BLaER1 treated with 17β-estradiol and CSF1 and Interleukin-3, amounts not matched to agents 10 nM and 100 nM (cell line): Measurements from ENCODE around the gene RBMS1.

Source experiments
- H3K27ac ChIP-seq, 11 experiments: shearing (Covaris generic); formaldehyde crosslinking; 2 replicates each; pipeline ENCODE4 v1.8.1; 2022
- H3K27me3 ChIP-seq, 11 experiments: shearing (Covaris generic); formaldehyde crosslinking; 2 replicates each; pipeline ENCODE4 v1.8.1; 2022
- H3K36me3 ChIP-seq, 11 experiments: shearing (Covaris generic); formaldehyde crosslinking; 2 replicates each; pipeline ENCODE4 v1.8.1; 2022
- H3K4me1 ChIP-seq, 10 experiments: shearing (Covaris generic); formaldehyde crosslinking; 2 replicates each; pipeline ENCODE4 v1.8.1; 2022
- H3K4me2 ChIP-seq, 11 experiments: shearing (Covaris generic); formaldehyde crosslinking; 2 replicates each; pipeline ENCODE4 v1.8.1; 2022
- H3K4me3 ChIP-seq, 10 experiments: shearing (Covaris generic); formaldehyde crosslinking; 2 replicates each; pipeline ENCODE4 v1.8.1; 2022
- H3K9ac ChIP-seq, 11 experiments: shearing (Covaris generic); formaldehyde crosslinking; 2 replicates each; pipeline ENCODE4 v1.8.1; 2022
- H3K9me3 ChIP-seq, 11 experiments: shearing (Covaris generic); formaldehyde crosslinking; replicated peaks in 1 of 11; 2 replicates each; pipeline ENCODE4 v1.8.1; 2022
- H4K20me1 ChIP-seq, 11 experiments: shearing (Covaris generic); formaldehyde crosslinking; 2 replicates each; pipeline ENCODE4 v1.8.1; 2022
- Cebpa-rat ChIP-seq, 11 experiments: shearing (Covaris generic); IDR thresholded peaks; 2 replicates each; pipeline ENCODE4 v1.8.1; 2022

Gene RBMS1

GRCh38 chr2:160465002-160465401 is 28.6 kb downstream of the RBMS1 start:
- H3K9me3 ChIP-seq = no peaks in the 10 kb centered on the region

GRCh38 chr2:160464017-160464416 is 29.6 kb downstream of the RBMS1 start:
- no peak overlapping the region for H3K9ac ChIP-seq
- no peak overlapping the region for H3K4me2 ChIP-seq
- H3K4me3 ChIP-seq = no peak overlapping the region
- H3K27me3 ChIP-seq = no peaks in the 10 kb centered on the region
- H4K20me1 ChIP-seq = no peaks in the 10 kb centered on the region
- H3K4me1 ChIP-seq = no peaks in the 10 kb centered on the region
- no peak overlapping the region for H3K27ac ChIP-seq
- no peaks in the 10 kb centered on the region for H3K9me3 ChIP-seq
- H3K36me3 ChIP-seq = no peaks in the 10 kb centered on the region
- TF ChIP-seq Cebpa-rat (IDR thresholded peaks at IDR 0.05) = no peak

More at GRCh38 chr2:160465002-160465401, 28.6 kb downstream of the RBMS1 start:
- H3K9ac ChIP-seq = no peak overlapping the region
- H3K4me2 ChIP-seq = no peak overlapping the region
- H3K4me1 ChIP-seq = no peaks in the 10 kb centered on the region
- H3K4me3 ChIP-seq = no peak overlapping the region
- H3K27me3 ChIP-seq = no peaks in the 10 kb centered on the region
- no peak overlapping the region for H3K27ac ChIP-seq
- no peaks in the 10 kb centered on the region for H3K36me3 ChIP-seq
- TF ChIP-seq Cebpa-rat (IDR thresholded peaks at IDR 0.05) = 0 out of 22 replicates have a peak, but pooled peaks of 1 of the 11 experiments have one; percentile 32
- no peaks in the 10 kb centered on the region for H4K20me1 ChIP-seq

GRCh38 chr2:160463245-160463644 is 30.4 kb downstream of the RBMS1 start:
- Histone ChIP-seq H3K4me2 (no peak overlapping the region), H3K4me1 (no peaks in the 10 kb centered on the region), H3K4me3 (no peak overlapping the region), H4K20me1 (no peaks in the 10 kb centered on the region), H3K9me3 (no peaks in the 10 kb centered on the region), H3K36me3 (no peaks in the 10 kb centered on the region), H3K27me3 (no peaks in the 10 kb centered on the region), H3K27ac (no peak overlapping the region), H3K9ac (no peak overlapping the region)
- TF ChIP-seq Cebpa-rat (IDR thresholded peaks at IDR 0.05) = no peak

- no peaks in the 10 kb centered on the region for H3K9me3 ChIP-seq
- H3K27me3 ChIP-seq = no peaks in the 10 kb centered on the region
- H4K20me1 ChIP-seq = no peaks in the 10 kb centered on the region
- H3K9ac ChIP-seq = no peak overlapping the region
- no peak for TF ChIP-seq Cebpa-rat (IDR thresholded peaks at IDR 0.05)
- H3K36me3 ChIP-seq = no peaks in the 10 kb centered on the region
- no peaks in the 10 kb centered on the region for H3K4me1 ChIP-seq
- H3K27ac ChIP-seq = no peak overlapping the region
- H3K4me3 ChIP-seq = no peak overlapping the region
- no peak overlapping the region for H3K4me2 ChIP-seq
Observed at GRCh38 chr2:160460333-160460731, 33.3 kb downstream of the RBMS1 start.

GRCh38 chr2:160459538-160460332 is 33.9 kb downstream of the RBMS1 start:
- no peak overlapping the region for H3K27ac ChIP-seq
- no peaks in the 10 kb centered on the region for H3K36me3 ChIP-seq
- H3K27me3 ChIP-seq = no peaks in the 10 kb centered on the region
- H3K4me2 ChIP-seq = no peak overlapping the region
- no peak overlapping the region for H3K9ac ChIP-seq
- no peaks in the 10 kb centered on the region for H3K4me1 ChIP-seq
- H3K9me3 ChIP-seq = no peaks in the 10 kb centered on the region
- H3K4me3 ChIP-seq = no peak overlapping the region
- H4K20me1 ChIP-seq = no peaks in the 10 kb centered on the region
- TF ChIP-seq Cebpa-rat (IDR thresholded peaks at IDR 0.05) = no peak

- Histone ChIP-seq H3K9me3 (no peaks in the 10 kb centered on the region), H3K4me2 (no peak overlapping the region), H4K20me1 (no peaks in the 10 kb centered on the region), H3K27me3 (no peaks in the 10 kb centered on the region), H3K36me3 (no peaks in the 10 kb centered on the region), H3K4me3 (no peak overlapping the region), H3K4me1 (no peaks in the 10 kb centered on the region), H3K27ac (no peak overlapping the region), H3K9ac (no peak overlapping the region)
- no peak for TF ChIP-seq Cebpa-rat (IDR thresholded peaks at IDR 0.05)
Observed at GRCh38 chr2:160458718-160459453, 34.7 kb downstream of the RBMS1 start.

- Histone ChIP-seq H3K36me3 (no peaks in the 10 kb centered on the region), H3K4me2 (no peak overlapping the region), H3K9ac (no peak overlapping the region), H4K20me1 (no peaks in the 10 kb centered on the region), H3K9me3 (no peaks in the 10 kb centered on the region), H3K27ac (no peak overlapping the region), H3K27me3 (no peaks in the 10 kb centered on the region), H3K4me3 (no peak overlapping the region), H3K4me1 (no peaks in the 10 kb centered on the region)
- TF ChIP-seq Cebpa-rat (IDR thresholded peaks at IDR 0.05) = no peak
Observed at GRCh38 chr2:160457588-160457987, 36.0 kb downstream of the RBMS1 start.

GRCh38 chr2:160454070-160454797 is 39.4 kb downstream of the RBMS1 start:
- TF ChIP-seq Cebpa-rat (IDR thresholded peaks at IDR 0.05) = no peak
- Histone ChIP-seq H3K9ac (no peak overlapping the region), H3K27ac (no peak overlapping the region), H4K20me1 (no peaks in the 10 kb centered on the region), H3K4me3 (no peak overlapping the region), H3K4me1 (peaks cover 0 to 10% (median 3%) of the 10 kb centered on the region in 10 experiments; a peak in 7 of 20 replicates), H3K36me3 (no peaks in the 10 kb centered on the region), H3K27me3 (no peaks in the 10 kb centered on the region), H3K9me3 (peaks cover 0 to 6% (median 0%) of the 10 kb centered on the region in 11 experiments; a peak in 1 of 22 replicates), H3K4me2 (peak overlapping the region in 3 of 11 experiments; percentile 4 to 22 (median 8); a peak in 1 of 22 replicates)

GRCh38 chr2:160453111-160453820 is 40.3 kb downstream of the RBMS1 start:
- no peaks in the 10 kb centered on the region for H3K36me3 ChIP-seq
- no peak overlapping the region for H3K4me3 ChIP-seq
- no peak overlapping the region for H3K4me2 ChIP-seq
- H4K20me1 ChIP-seq = no peaks in the 10 kb centered on the region
- H3K4me1 ChIP-seq = peaks cover 0 to 10% (median 3%) of the 10 kb centered on the region in 10 experiments; a peak in 7 of 20 replicates
- no peak overlapping the region for H3K27ac ChIP-seq
- H3K9ac ChIP-seq = no peak overlapping the region
- H3K27me3 ChIP-seq = no peaks in the 10 kb centered on the region
- H3K9me3 ChIP-seq = peaks cover 2 to 15% (median 8%) of the 10 kb centered on the region in 11 experiments; a peak in 14 of 22 replicates
- TF ChIP-seq Cebpa-rat (IDR thresholded peaks at IDR 0.05) = no peak
